Vagina (tissue), 2 donors: ENCODE results near the gene APOBEC3G.
"Not testable (repeated sequence)": the region's sequence is repeated elsewhere in the genome, so short reads cannot be mapped to it uniquely, and the experiment has no call there.

Experiments
- POLR2A ChIP-seq, 2 donors: fragments of 450-650 bp; IDR thresholded peaks; one replicate each; pipeline ENCODE4 v1.6.1; 2017; ENCODE audit warnings: antibody characterized with exemption in 2 of 2, mild to moderate bottlenecking in 2 of 2, moderate library complexity in 2 of 2
- TF ChIP-seq, protein P1 (sequence below), 3 experiments: fragments of 450-650 bp in 2 of 3; fragments of 200-600 bp in 1 of 3; sonication (generic) in 1 of 3; IDR thresholded peaks; one replicate each; pipeline ENCODE4 v1.5.1; 2017 to 2019; ENCODE audit warnings: antibody characterized with exemption in 3 of 3, mild to moderate bottlenecking in 2 of 3, moderate library complexity in 2 of 3

DNA sequence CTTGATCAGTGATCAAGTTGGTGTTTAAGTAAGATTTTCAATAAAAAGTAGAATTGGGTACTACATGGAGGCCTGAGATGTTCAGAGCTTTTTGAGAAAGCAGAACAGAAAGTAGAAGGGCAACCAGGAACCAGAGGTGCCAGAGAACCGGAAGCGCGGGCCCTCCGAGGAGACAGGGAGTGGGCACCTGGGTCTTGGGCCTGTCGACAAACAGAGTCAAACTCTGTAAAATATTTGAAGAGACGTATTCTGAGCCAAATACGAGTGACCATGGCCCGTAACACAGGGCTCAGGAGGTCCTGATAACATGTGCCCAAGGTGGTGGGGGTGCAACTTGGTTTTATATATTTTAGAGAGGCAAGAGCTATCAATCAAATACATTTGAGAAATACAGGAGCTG, 13.2 kb upstream of the APOBEC3G start:
- TF ChIP-seq, protein P1, sequence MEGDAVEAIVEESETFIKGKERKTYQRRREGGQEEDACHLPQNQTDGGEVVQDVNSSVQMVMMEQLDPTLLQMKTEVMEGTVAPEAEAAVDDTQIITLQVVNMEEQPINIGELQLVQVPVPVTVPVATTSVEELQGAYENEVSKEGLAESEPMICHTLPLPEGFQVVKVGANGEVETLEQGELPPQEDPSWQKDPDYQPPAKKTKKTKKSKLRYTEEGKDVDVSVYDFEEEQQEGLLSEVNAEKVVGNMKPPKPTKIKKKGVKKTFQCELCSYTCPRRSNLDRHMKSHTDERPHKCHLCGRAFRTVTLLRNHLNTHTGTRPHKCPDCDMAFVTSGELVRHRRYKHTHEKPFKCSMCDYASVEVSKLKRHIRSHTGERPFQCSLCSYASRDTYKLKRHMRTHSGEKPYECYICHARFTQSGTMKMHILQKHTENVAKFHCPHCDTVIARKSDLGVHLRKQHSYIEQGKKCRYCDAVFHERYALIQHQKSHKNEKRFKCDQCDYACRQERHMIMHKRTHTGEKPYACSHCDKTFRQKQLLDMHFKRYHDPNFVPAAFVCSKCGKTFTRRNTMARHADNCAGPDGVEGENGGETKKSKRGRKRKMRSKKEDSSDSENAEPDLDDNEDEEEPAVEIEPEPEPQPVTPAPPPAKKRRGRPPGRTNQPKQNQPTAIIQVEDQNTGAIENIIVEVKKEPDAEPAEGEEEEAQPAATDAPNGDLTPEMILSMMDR (IDR thresholded peaks at IDR 0.05), result not testable (repeated sequence)
- not testable (repeated sequence) for TF ChIP-seq POLR2A (IDR thresholded peaks at IDR 0.05)
